Limb (tissue), 2 donors: ENCODE data around the gene NUP188.

ENCODE experiments used
- DNase-seq, 2 donors: peaks; one replicate each; pipeline ENCODE4 v3.0.0-alpha.2; 2016; ENCODE audit errors: extremely low spot score in 2 of 2

Gene NUP188

DNA sequence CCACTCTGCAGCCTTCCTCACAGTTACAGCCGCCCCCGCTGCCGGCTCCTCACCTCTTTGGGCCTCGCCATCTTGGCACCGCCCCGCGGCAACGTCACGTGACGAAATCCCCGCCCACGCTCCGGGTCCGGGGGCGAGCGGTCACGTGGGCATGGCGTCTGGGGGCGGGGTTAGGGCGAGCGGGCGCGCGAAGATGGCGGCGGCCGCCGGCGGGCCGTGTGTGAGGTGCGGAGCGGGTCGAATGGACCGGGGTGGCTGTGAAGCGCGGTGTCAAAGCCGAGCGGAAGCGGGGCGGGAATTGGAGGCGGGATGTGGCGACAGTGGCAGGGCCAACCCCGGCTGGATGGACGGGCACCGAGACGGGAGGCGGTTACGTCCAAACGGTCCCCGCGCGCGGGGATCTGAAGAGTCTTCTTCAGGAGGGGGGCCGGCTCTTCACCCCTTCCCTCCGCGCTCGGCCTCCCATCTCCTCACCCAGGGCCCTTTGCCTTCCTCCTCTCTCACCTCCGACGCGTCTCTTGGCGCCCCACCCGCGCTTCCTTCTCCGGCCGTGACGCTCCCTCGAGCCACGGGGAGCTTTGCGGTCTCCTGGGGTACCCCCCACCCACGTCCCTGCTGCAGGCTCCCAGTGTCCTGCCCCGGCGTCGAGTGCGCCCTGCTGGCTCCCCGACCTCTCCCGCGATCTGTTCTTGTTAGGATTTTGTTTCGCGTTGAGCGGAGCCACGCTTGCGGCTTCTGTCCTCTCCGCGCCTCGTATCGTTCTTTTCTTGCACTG is at the start of gene NUP188, which contains the start of gene DOLK:
TSS of gene NUP188 (plus strand) at position 173 of the 775 bp plus-strand sequence. CDS start at position 194, 21 bp downstream.
TSS of gene DOLK (minus strand) at position 77 of the 775 bp plus-strand sequence. CDS start 300 bp downstream, outside the sequence.
- DNase-seq: peak; percentile 95 to 99

DNA sequence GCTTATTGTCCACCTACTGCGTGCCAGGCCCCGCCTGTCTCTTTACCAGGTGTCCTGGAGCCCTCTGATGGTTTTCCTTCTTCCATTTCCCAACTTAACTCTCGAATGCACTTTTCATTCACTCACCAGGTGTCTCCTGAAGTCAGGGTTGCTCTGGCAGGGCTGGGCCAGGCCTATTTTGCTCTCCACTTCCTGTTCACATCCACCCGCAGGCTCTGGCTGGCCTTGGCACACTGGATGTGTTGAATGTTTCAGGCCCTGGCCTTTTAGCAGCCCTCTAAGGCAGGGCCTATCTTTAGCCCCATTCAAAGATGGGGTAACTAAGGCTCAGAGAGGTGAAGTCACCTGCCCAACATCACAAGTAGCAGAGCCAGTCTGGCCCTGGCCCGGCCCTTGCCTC is 49.1 kb upstream of the NUP188 start:
- DNase-seq: no peak

DNA sequence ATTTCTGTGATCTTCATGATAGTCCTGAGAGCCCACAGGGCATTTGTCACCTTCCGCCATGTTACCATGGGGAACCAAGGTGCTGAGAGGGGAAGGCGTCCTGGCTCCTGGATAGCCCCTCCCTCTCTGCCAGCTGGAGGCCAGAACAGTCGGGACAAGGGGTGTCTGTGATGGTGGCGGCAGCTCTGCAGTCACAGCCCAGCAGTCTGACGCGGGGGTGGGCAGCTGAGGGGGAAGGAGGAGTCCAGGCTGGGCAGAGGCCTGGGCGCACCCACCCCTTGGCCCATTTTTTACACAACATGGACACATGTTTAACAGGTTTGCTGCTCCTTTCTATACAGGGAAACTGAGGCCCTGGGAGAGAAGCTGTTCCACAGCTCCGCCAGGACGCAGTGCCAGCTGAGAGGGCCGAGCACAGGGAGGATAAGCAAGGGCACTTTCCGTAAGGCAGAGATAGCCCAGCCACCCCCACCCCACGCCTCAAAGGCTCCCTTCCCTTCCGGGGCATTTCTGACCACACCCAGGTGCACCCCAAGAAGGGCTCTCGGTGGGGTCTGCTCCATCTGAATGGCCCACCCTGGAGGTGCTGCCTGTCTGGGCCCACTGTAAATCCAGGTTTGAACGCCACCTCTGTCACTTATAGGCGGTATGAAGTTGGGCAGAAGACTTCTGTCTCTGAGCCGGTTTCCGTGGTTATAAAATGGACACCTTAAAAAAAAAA is 48.5 kb upstream of the NUP188 start:
- DNase-seq: no peak

- DNase-seq: no peak
Observed at GRCh38 chr9:128899566-128900322, 47.8 kb upstream of the NUP188 start.

GRCh38 chr9:128901379-128901778 is 46.1 kb upstream of the NUP188 start:
- DNase-seq: no peak

DNA sequence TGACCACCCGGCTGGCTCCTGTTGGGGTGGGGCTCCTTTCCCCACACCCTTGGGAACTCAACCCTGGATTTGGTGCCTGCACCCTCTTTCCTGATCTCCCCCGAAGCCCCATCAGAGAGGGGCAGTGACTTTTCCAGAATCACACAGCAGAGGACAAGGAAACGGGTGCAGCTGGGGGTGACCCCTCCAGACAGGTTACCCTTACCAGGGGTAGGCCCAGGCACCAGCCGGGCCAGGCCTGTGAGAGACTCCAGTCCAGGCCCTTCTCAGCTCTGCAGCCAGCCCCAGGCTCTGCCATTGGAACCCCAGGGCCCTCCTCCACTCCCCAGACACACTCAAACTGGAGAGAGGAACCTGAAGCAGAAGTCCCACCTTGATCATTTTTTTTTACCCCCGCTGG is 45.7 kb upstream of the NUP188 start:
- DNase-seq: no peak

GRCh38 chr9:128902351-128903078 is 45.0 kb upstream of the NUP188 start:
- no peak for DNase-seq

DNA sequence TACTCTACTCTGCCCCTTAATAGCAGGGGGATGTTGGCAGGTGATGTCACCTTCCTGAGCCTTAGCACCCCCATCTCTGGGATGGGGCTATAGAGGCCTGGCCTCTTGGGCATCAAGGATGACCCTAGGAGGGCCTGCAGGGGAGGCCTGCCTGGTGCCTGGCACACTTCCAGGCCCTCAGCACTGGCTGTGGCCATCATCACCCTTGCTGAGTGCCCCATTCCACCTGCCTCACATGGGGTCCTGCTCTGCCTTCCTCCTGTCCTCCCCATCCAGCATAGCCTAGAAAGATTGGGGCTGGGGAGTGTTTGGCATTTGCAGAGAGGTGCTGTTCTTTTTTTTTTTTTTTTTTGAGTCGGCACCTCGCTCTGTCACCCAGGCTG is 44.4 kb upstream of the NUP188 start:
- no peak for DNase-seq

DNA sequence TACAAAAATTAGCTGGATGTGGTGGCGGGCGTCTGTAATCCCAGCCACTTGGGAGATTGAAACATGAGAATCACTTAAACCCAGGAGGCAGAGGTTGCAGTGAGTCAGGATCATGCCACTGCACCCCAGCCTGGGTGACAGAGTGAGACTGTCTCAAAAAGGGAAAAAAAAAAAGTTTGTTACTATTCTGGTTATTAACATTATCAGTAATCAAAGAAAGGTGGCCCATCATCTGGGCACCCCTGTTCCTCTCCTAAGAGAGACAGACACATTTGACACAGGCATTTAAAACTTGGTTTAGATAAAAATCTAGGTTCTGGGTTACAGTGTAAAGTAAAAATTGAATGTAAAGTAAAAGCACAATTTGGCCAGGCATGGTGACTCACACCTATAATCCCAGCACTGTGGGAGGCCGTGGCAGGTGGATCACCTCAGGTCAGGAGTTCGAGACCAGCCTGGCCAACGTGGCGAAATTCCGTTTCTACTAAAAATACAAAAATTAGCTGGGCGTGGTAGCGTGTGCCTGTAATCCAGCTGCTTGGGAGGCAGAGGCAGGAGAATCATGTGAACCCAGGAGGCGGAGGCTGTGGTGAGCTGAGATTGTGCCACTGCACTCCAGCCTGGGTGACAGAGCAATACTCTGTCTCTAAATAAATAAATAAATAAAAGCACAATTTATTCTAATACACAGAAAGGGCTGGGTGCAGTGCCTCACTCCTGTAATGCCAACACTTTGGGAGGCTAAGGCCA is 43.5 kb upstream of the NUP188 start:
- DNase-seq: no peak

DNA sequence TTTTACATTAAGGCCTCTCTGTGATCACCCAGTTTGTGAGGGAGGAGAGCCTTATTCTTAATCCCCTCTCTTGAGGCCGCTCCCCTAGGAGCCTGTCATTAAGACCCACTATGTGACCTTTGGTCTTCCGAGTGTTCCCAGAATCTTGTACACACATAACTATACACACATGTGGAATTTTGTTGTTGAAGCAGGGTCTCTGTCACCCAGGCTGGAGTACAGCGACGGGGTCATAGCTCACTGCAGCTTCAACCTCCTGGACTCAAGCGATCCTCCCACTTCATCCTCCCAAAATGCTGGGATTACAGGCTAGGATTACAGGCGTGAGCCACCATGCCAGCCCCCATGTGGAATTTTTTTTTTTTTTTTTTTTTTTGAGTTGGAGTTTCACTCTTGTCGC is 41.5 kb upstream of the NUP188 start:
- DNase-seq: no peak

DNA sequence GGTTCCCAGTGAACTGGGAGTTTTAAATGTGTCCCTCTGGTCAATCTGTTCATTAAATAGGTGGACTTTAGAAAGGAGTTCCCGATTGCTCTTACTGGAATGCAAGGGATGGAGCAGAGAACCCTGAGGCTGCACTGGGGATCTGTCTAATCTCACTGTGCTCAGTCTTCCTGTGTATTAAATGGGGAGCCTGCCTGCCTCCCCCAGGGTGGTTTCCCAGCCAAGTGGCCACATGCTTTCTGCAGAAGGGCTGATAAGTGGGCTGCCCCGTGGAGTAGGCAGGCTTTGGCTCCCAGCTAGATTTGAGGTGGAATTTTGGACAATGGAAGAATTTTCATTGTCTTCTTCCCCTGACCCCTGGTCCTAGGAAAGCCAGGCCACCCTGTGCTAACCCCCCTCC is 40.8 kb upstream of the NUP188 start:
- no peak for DNase-seq

DNA sequence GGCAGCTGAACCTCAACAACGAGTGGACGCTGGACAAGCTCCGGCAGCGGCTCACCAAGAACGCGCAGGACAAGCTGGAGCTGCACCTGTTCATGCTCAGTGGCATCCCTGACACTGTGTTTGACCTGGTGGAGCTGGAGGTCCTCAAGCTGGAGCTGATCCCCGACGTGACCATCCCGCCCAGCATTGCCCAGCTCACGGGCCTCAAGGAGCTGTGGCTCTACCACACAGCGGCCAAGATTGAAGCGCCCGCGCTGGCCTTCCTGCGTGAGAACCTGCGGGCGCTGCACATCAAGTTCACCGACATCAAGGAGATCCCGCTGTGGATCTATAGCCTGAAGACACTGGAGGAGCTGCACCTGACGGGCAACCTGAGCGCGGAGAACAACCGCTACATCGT is 39.1 kb upstream of the NUP188 start:
- DNase-seq: no peak

DNA sequence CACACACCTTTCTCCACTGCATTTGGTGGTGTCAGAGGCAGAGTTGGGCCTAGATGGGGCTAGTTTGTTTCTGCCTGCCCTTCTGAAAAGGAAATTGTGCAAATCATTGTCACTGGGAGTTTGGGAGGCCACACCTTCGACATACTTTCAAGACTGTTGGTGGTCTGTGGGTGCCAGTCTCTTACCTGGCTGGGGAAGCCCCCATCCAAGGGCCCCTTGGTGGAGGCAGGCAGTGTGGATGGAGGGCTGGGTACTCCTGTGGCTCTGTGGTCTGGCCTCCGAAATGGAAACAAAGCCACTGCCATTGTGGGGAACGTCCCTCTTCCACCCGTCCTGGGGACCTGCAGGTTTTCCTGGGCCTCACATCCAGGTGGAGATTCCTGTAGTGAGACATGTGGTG is 37.6 kb upstream of the NUP188 start:
- DNase-seq: no peak

GRCh38 chr9:128910906-128911305 is 36.6 kb upstream of the NUP188 start:
- DNase-seq: no peak

GRCh38 chr9:128911529-128912035 is 35.9 kb upstream of the NUP188 start:
- peak in 1 of 2 donors; percentile 29 for DNase-seq

DNA sequence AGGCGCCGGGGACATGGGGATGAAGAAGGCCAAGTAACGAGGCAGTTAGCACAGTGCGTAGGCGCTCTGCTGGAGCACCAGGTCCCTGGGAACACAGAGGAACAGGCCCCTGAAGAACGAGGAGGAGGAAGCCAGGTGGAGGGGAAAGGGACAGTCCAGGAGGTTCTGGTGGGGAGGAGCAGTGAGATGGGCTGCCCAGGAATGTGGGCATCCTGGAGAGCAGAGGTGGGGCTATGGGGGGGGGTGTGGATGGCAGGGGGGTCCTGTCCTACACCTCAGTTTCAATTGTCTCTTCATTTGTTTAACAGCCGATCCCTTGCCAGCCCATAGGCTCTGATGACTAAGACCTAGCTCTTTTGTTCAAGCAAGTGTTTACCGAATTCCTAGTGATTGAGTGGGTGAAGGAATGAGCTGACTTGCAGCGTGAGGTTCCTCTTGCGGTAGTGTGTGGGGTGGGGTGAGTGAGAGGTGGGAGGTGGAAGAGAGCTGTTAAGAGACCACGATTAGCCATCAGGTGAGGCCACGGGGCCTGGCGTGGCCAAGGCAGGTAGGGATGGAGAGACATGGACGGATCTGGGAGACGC is 35.1 kb upstream of the NUP188 start:
- no peak for DNase-seq

- no peak for DNase-seq
Observed at GRCh38 chr9:128913048-128913900, 34.2 kb upstream of the NUP188 start.

DNA sequence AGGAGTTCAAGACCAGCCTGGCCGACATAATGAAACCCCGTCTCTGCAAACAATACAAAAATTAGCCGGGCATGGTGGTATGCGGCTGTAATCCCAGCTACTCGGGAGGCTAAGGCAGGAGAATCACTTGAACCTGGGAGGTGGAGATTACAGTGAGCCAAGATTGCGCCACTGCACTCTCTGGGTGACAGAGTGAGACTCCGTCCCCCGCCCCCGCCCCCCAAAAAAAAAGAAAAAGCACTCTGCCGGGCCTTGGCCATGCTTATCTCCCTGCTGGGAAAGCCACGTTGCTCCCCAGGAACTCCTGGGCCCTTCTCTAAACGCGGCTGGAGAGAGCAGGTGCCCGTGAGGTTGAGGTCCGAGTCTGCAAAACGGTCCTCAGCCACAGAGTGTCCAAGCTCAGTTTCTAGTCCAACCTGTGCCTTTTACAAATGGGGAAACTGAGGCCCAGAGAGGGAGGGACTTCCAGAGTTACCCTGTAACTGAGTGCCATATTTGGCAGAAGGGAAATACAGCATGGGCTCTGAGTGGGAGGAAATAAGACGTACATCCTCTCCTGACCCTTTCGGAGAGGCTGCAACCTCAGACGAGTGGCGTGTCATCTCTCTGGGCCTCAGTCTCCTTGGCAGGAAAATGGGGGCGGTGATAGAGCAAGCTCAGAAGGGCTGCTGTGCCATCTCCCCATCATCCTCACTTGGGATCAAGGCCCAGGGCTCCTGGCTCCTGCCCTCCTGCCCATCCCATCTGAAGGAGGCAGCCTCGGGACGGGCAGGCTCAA is 33.3 kb upstream of the NUP188 start:
- DNase-seq: no peak
